ENCODE data around the gene ASPSCR1. TPM values are rescaled to one million over a fixed set of nuclear protein-coding genes. Genes with fewer than 3 reads are reported as not detected.

Gene ASPSCR1
- total and polyA plus RNA-seq, 8 donors, result 11.7 to 143 (median 55.6) TPM

DNA sequence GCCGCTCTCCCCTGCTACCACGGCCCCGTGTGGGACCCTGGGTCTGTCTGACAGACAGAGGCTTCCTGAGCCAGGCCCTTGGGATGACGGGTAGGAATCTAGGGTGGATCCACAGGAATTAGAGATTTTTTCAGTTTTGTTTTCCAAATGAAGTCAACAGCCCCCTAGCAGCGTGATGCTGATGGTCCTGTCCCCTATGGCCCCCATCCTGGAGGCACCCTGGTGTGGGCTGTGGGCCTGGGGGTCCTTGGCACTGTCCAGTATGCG is 29.7 kb downstream of the ASPSCR1 start:
- H3K9me3 ChIP-seq, result no peaks in the 10 kb centered on the region
- peaks cover 0 to 29% (median 23%) of the 10 kb centered on the region in 4 donors for H3K36me3 ChIP-seq
- H3K27me3 ChIP-seq, result no peaks in the 10 kb centered on the region
- no peak for DNase-seq
- WGBS, 5 donors, result 83 to 95% (median 88%) methylated on average over 6 of the region's 6 CpGs
- TF ChIP-seq, protein P1, sequence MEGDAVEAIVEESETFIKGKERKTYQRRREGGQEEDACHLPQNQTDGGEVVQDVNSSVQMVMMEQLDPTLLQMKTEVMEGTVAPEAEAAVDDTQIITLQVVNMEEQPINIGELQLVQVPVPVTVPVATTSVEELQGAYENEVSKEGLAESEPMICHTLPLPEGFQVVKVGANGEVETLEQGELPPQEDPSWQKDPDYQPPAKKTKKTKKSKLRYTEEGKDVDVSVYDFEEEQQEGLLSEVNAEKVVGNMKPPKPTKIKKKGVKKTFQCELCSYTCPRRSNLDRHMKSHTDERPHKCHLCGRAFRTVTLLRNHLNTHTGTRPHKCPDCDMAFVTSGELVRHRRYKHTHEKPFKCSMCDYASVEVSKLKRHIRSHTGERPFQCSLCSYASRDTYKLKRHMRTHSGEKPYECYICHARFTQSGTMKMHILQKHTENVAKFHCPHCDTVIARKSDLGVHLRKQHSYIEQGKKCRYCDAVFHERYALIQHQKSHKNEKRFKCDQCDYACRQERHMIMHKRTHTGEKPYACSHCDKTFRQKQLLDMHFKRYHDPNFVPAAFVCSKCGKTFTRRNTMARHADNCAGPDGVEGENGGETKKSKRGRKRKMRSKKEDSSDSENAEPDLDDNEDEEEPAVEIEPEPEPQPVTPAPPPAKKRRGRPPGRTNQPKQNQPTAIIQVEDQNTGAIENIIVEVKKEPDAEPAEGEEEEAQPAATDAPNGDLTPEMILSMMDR (IDR thresholded peaks at IDR 0.05), result no peak
- no peak for TF ChIP-seq POLR2AphosphoS5 (IDR thresholded peaks at IDR 0.05)
- TF ChIP-seq POLR2A (IDR thresholded peaks at IDR 0.05), result no peak
- TF ChIP-seq EP300 (IDR thresholded peaks at IDR 0.05), result no peak
- peaks cover 6 to 29% (median 17%) of the 10 kb centered on the region in 4 donors for H3K4me1 ChIP-seq
- no peak overlapping the region for H3K4me3 ChIP-seq
- no peak overlapping the region for H3K27ac ChIP-seq
- intact Hi-C loops (cut with DNase I; ENCODE audit: low total_unique reads), result no loop called here

DNA sequence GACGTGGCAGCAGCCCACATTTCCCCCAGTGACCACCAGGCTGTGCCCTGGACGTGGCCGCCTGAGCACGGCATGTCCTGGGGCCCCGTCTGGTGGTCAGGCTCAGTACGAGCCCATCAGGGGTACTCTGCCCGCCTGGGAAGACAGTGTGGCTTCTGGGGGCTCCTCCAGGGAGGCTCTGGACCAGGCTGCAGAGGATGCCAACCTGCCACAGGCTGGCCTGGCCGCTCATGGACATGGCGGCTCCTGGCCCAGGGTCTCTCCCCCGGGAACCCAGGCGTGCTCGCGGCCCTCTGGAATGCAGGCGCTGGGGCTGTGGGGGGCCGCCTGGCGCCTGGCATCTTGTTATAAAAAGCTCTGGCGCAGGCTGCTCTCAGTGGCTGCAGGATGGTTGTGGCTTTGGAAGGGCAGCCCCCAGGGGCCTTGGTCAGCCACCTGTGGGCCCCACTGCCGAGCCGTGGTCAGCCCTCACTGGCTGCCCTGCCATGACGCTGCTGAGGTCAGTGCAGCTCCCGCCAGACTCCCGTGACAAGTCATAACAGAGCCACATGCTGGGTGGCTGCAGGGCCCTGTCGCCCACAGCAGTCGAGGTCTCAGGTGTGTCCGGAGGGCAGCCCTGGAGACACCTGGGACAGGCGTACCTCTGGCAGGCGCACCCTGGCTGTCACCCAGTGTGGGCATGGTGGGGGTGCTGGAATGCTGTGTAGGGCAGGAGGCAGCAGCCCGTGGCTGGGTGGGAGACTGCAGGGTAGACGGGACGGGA is 30.2 kb downstream of the ASPSCR1 start:
- Histone ChIP-seq H3K27ac (no peak overlapping the region), H3K4me1 (peaks cover 6 to 34% (median 17%) of the 10 kb centered on the region in 4 donors)

DNA sequence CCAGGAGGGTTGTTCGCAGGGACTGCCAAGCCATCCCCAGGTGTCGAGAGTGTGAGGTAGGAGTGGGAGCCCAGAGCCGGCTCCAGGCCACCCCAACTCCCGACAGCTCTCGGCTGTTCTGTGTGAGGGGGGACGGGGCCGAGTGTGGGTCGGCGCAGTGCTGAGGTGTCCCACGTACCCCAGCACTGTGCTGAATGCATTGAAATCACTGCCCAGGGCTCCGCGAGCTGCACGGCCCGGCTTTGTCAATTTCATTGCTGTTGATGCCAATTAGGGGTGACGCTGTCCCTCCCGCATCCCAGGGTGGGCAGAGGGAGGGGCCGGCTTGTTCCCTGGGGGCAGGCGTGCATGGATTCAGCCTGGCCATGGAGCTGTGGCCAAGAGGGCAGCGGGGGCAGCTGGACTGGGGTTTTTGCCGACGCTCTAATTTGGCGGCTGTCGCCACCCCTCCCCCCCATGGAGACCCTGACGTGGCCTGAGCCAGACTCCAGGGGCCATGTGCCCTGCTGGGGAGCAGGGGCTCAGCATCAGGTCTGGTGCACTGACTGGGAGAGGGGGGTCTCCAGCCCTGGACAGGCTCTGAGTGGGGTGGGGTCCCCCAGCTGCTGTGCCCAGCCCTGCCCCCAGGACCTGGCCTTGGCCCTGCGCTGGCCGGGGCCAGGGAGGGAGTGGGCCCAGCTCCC is 31.0 kb downstream of the ASPSCR1 start:
- no peak for TF ChIP-seq POLR2AphosphoS5 (IDR thresholded peaks at IDR 0.05)
- TF ChIP-seq, protein P1 (IDR thresholded peaks at IDR 0.05), result no peak
- TF ChIP-seq POLR2A (IDR thresholded peaks at IDR 0.05), result no peak
- no peak for TF ChIP-seq EP300 (IDR thresholded peaks at IDR 0.05)
- WGBS, 5 donors, result 87 to 94% (median 93%) methylated on average over 17 to 26 of the region's 26 CpGs
- intact Hi-C loops (cut with DNase I; ENCODE audit: low total_unique reads), result no loop called here
- Histone ChIP-seq H3K9me3 (no peaks in the 10 kb centered on the region), H3K4me1 (peaks cover 3 to 32% (median 16%) of the 10 kb centered on the region in 4 donors), H3K4me3 (no peak overlapping the region), H3K27ac (no peak overlapping the region), H3K36me3 (peaks cover 0 to 40% (median 27%) of the 10 kb centered on the region in 4 donors), H3K27me3 (no peaks in the 10 kb centered on the region)
- DNase-seq, result no peak

More for the DNA sequence above, 30.2 kb downstream of the ASPSCR1 start:
- Histone ChIP-seq H3K36me3 (peaks cover 0 to 34% (median 27%) of the 10 kb centered on the region in 4 donors), H3K4me3 (no peak overlapping the region), H3K9me3 (no peaks in the 10 kb centered on the region), H3K27me3 (no peaks in the 10 kb centered on the region)
- intact Hi-C loops (cut with DNase I; ENCODE audit: low total_unique reads), result no loop called here
- TF ChIP-seq, protein P1 (IDR thresholded peaks at IDR 0.05), result no peak
- TF ChIP-seq POLR2AphosphoS5 (IDR thresholded peaks at IDR 0.05) (no peak), POLR2A (IDR thresholded peaks at IDR 0.05) (no peak), EP300 (IDR thresholded peaks at IDR 0.05) (no peak)
- 82 to 95% (median 91%) methylated on average over 15 to 30 of the region's 30 CpGs for WGBS, 5 donors
- no peak for DNase-seq

DNA sequence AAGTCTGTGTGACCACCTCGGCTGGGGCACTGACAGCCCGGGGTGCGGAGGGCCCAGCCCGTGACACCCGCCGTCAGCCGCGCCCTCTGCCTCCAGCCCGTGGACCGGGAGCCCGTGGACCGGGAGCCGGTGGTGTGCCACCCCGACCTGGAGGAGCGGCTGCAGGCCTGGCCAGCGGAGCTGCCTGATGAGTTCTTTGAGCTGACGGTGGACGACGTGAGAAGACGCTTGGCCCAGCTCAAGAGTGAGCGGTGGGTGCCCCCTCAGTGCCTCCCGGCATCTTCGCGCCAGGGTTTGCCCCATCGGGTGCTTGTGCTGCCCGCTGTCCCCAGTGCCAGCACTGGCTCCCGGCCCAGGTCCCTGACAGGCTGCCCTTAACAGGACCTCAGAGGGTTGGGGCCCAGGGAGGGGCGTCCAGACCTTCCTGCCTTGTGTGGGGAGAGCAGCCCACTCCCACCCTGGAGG is 31.5 kb downstream of the ASPSCR1 start:
- TF ChIP-seq EP300 (IDR thresholded peaks at IDR 0.05) (no peak), POLR2A (IDR thresholded peaks at IDR 0.05) (no peak), POLR2AphosphoS5 (IDR thresholded peaks at IDR 0.05) (no peak)
- TF ChIP-seq, protein P1 (IDR thresholded peaks at IDR 0.05), result no peak
- Histone ChIP-seq H3K27ac (no peak overlapping the region), H3K4me1 (peaks cover 0 to 28% (median 13%) of the 10 kb centered on the region in 4 donors), H3K9me3 (no peaks in the 10 kb centered on the region), H3K4me3 (no peak overlapping the region), H3K36me3 (peaks cover 0 to 40% (median 30%) of the 10 kb centered on the region in 4 donors), H3K27me3 (no peaks in the 10 kb centered on the region)
- 88 to 95% (median 93%) methylated on average over 5 to 28 of the region's 28 CpGs for WGBS, 5 donors
- intact Hi-C loops (cut with DNase I; ENCODE audit: low total_unique reads), result no loop called here
- DNase-seq, result no peak

Measured in stomach (tissue), 9 donors.